HG03097 (cell line): Measurements from ENCODE around the gene ZNF768.
"Not testable (repeated sequence)": the region's sequence is repeated elsewhere in the genome, so short reads cannot be mapped to it uniquely, and the experiment has no call there.

Experiments
- ATAC-seq: cut with Tn5 transposase; IDR thresholded peaks from one replicate; pipeline ENCODE4 v1.9.1; 2021; ENCODE audit not compliant: unreplicated experiment, low FRiP score

Gene ZNF768

DNA sequence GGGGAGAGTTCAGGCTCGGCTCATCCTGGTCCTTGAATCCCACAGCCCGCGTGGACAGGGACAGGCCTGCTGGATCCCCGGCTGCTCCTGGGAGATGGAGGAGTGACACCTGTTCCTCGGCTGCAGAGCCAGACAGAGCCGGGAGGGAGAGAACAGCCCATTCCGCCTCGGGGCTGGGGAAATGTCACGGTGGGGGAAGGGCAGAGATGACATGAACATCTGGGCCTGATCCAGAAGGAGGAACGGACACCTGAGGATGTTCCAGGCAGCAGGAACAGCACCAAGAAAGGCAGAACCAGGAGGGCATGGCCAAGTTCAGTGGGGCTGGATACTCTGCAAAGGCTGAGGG, 29.7 kb upstream of the ZNF768 start:
- no peak for ATAC-seq

DNA sequence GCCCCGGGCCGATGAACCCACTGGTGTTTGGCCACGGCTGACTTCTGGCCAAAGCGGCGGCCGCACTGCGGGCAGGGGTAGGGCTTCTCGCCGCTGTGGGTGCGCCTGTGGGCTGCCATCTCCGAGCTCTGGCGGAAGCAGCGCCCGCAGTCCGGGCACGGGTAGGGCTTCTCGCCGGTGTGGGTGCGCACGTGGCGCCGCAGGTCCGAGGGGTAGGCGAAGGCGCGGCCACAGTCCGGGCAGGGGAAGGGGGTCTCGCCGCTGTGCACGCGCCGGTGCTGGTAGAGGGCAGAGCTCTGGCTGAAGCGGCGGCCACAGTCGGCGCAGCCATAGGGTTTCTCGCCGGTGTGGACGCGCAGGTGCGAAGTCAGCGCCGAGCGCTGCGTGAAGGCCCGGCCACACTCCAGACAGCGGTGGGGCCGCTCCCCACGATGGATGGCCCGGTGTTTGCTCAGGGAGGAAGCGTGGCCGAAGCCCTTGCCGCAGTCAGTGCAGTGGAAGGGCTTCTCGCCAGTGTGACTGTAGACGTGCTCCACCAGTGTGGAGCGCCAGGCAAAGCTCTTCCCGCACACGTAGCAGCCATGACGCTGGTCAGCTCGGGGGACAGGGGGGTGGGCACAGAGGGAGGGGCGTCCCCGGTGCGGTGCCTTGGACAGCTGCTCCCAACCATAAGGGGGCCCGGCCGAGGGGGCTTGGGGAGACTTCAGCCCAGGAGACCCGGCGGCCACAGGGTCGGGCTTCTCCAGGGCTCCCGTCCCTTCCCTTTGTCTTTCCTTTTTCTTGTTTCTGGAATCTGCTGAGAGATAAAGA, 29.2 kb upstream of the ZNF768 start:
- ATAC-seq, result no peak

DNA sequence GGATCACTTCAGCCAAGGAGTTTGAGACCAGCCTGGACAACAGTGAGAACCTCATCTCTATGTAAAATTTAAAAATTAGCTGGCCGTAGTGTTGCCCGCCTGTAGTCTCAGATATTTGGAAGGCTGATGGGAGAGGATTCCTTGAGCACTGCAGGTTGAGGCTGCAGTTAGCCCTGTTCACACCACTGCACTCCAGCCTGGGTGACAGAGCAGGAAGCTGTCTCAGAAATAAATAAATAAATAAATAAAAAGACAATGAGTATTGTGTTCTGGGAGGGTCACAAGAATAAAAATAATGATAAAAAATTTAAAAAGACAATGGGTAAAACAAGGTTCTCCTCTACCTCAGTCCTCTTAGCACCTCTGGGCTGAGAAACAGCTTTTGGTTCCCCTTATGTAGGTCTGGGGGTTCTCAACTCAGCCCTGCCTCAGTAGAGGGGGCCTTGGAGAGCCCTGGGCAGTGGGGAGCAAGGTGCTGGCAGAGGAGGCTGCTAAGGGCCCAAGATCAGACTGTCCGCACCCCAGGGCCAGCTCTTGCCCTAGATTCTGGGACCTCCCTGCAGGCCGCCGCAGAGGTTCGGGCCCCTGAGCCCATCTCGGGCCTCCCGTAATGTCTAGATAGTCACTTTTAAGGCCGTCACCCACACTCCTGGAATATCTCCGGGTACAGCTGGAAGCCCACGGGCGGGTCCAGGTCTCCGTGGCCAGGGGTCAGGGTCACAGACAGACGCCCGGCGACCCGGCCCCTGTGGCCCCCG, 28.4 kb upstream of the ZNF768 start:
- ATAC-seq, result no peak

DNA sequence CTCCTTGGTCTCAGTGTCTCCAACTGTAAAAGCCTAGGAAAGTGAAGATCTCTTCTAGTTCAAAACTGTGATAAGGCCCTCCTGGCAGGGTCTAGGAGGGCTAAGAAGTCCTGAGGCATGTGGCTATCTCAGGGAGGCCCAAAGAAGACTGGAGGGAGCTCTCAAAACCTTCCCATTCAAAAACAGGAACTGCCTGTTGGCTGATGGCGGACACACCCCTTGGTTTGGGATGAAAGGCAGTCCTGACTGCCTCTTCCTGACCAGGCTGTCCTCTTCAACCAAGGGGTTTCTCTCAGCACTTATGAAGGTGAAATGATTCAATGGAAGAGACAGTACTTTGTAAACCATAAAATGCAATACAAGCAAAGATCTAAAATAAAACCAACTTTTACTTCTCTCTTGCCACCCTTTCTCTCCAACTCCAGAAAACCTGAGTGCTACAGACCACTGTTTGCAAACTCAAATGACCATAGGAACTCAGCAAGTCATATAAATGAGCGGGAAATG, 27.1 kb upstream of the ZNF768 start:
- ATAC-seq, result no peak

DNA sequence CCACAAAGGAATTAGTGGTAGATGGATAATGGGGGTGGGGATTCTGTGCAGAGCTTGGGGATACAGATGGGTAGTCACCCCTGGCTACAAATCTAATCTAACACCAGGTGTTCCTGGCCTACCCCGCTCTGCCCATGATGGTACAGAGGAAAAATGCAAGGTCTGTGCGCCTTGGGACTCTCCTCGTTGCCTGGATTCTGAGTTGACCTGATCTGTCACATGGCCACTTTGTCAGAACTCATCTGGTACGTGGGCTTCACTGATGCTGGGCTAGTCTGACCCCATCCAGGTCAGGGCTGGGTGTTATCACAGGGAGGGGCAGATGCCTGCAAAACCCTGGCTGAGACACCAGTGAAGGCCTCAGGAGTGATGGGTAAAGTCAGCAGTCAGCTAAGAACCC, 26.6 kb upstream of the ZNF768 start:
- ATAC-seq, result no peak

DNA sequence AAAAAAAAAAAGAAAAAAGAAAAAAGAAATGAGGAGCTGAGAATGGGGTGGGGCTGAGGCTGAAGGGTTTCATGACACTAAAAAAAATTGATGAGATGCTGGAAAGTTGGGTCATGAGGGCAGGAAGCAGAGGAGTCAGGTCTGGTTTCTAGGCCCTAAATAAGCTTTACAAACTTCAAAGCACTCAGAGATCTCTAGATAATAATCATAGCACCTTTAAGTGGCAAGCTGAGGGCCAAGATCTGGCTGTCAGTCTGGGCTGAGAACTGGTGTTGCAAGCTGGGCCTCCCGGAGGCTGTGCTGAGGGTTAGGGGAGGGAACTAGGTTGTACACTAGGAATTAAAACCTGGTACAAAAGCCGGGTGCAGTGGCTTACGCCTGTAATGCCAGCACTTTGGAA, 25.4 kb upstream of the ZNF768 start:
- ATAC-seq, result no peak

DNA sequence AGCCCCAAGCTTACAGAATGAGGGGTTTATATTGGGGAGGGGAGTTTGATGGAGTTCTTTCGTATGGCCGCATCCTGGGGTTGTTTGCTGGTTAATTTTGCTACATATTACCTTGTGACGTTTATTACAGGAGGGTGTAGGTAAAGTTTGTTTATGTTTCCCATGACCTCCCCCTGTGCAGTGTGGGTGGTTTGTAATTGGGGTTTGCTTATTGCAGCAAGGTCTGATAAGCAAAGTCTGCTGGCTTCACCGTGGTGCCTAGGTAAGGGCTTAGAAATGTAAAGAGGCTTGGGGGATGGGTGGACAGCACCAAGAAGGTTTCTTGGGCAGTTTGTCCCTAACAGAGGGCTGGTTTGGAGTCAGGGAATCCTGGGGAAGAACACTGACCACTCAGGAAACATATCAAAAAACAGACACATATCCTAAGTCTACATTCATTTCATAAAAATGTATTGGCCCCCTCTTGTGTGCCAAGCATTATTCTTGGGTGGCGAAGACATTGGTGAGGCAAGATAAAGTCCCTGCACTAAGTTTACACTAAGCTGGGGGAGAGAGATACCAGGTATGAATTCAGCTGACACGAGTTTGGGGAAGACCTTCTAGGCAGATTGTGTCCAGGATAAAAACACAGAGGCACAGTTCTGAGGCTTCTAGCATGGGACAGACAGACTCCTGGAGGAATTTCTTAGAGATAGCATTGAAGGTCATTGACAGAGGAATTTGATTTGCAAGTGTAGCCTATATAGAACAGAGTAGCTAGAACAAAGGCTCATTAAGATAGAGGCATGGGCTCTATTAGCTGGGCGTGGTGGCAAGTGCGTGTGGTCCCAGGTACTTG, 22.3 kb upstream of the ZNF768 start:
- no peak for ATAC-seq

DNA sequence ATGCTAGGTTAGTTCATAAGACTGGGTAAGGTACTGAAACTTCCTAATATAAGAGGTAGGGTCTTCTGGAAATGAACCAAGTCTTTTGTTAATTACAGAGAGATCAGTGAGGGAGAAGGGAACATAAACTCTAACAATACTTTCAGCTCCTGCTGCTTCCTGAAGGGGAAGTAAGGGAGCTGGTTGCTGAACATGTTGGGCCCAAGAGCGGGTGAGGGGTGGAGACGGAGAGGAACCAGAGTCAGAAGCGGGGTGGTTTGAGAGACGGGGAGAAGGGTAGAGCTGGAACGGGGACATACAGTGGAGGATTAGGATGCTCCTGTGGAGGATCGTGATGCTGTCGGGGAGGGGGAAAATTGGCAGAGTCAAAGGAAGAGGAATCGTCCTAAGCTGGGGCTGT, 19.7 kb upstream of the ZNF768 start:
- ATAC-seq, result no peak

DNA sequence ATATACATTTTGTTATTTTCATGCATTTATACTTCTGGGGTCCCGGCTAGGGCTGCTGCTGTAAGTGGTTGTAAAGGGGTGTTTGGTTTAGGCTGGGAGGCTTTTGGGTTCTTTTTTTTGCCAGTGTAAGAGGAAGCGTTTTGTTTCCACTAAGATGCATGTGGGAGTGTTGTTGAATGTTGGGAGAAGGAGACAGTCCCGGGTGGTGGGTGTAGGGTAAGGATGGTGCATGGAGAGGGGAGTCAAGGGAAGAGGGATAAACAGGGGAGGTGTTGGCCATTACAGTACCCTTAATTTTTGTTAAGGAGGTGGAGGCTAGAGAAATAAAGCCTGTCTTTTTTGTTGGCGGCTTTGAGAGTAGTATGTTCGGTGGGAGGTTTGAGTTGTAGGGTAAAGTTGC, 16.7 kb upstream of the ZNF768 start:
- ATAC-seq, result no peak

DNA sequence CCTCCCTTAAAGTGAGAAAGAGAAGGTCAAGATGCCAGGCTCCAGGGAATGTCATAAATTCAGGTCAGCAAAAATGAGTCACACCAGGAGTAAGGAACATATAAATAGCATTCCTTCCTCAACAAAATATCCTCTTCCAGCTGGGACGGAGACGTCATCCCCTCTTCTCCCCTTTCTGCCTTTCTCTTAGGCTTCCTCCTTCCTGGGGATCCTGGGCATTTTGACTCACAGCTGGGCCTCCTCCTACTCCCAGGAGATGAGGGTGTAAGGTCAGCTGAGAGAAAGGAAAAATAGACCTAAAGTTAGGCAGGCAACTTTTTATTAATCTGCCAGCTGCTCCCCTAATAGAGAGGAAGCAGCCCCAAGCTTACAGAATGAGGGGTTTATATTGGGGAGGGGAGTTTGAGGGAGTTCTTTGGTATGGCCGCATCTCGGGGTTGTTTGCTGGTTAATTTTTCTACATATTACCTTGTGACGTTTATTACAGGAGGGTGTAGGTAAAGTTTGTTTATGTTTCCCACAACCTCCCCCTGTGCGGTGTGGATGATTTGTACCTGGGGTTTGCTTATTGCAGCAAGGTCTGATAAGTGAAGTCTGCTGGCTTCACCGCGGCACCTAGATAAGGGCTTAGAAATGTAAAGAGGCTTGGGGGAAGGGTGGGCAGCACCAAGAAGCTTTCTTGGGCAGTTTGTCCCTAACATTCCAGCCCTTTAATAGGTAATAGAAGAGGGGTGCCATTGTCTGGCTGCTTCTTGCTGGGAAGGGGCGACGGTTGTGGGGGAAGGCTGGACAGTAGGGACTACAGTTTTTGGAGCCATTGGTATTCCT, 15.3 kb upstream of the ZNF768 start:
- no peak for ATAC-seq

DNA sequence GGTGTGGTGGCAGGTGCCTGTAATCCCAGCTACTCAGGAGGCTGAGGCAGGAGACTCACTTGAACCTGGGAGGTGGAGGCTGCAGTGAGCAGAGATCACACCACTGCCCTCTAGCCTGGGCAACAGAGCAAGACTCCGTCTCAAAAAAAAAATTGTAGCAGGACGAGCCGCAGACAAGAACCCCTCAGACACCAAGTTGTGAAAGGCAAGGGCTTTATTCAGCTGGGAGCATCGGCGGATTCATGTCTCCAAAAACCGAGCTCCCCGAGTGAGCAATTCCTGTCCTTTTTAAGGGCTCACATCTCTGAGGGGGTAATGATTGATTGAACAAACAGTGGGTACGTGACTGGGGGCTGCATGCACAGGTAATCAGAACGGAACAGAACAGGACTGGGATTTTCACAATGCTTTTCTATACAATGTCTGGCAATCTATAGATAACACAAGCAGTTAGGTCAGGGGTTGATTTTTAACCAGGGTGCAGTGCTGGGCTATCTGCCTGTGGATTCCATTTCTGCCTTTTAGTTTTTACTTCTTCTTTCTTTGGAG, 14.6 kb upstream of the ZNF768 start:
- not testable (repeated sequence) for ATAC-seq

DNA sequence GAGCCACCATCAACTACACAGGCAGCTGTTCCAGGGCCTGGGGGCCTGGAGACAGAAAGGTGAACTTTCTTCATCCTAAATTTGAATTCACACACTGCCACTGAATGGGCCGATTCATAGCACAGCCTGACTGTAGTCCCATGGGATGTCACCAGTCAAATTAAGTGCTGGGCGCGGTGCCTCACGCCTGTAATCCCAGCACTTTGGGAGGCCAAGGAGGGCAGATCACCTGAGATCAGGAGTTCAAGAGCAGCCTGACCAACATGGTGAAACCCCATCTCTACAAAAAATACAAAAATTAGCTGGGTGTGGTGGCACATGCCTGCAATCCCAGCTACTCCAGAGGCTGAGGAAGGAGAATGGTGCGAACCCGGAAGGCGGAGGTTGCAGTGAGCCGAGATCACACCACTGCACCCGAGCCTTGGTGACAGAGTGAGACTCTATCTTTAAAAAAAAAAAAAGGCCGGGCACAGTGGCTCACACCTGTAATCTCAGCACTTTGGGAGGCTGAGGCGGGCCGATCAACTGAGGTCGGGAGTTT, 13.7 kb upstream of the ZNF768 start:
- ATAC-seq, result not testable (repeated sequence)

DNA sequence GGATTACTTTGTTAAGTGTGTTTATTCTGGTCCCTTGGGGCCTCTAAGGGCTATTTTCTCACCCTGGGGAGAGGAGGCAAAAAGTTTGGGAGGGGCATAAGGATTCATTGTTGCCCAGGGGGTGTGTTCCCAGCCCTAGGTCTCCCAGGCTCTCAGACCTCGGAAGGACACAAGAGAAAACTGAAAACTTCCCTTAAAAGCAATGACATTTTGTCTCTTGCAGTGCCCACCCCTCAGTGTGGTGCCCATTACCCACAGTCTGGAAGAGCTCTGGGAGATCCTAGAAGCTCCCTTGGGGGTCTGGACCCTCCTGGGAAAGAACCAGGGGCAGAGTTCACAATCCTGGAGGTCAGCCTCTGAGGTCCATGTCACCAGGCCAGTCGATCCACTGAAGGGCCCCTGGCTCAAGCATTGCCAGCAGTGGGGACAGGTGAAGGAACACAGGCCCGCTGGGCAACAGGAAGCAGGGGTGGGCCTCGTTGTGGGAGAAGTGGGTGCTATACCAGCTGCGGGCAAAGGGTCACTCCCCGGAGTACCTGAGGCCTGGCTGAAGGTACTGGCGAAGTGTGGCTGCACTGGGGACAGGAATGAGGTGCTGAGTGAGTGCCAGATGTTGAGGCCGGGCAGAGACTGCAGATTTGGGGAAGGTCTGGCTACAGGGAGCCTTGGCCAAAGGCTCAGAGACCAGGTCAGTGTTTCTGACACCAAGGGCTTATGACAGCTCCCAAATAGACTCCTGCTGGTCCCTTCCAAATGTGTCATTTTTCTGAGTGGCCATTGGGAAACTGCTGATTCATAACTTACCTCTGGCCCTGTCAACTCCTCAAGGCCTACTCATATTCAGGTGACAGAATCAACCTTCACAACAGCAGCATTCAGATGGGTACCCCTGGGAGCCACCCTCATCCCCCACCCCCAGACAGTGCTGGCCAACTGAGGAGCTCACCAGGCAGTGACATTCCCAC, 12.9 kb upstream of the ZNF768 start:
- ATAC-seq, result no peak

DNA sequence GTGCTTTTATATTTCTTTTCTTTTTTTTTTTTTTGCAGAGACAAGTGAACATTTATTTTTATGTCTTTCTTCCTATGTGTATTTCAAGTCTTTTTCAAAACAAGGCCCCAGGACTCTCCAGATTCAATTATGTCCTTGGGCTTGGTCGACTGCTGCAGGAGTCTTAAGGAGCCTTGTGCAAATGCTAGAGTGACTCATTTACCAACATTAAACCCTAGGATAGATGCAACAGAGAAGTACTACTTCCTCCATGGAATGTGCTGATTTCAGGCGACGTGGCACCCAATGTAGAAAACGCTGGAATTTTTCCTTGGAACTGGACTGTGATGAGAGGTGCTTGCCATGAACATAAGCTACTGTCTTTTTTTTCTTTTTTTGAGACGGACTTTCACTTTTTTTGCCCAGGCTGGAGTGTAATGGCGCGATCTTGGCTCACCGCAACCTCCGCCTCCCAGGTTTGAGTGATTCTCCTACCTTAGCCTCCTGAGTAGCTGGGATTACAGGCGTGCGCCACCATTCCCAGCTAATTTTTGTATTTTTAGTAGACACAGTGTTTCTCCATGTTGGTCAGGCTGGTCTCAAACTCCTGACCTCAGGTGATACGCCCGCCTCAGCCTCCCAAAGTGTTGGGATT, 10.1 kb upstream of the ZNF768 start:
- not testable (repeated sequence) for ATAC-seq

DNA sequence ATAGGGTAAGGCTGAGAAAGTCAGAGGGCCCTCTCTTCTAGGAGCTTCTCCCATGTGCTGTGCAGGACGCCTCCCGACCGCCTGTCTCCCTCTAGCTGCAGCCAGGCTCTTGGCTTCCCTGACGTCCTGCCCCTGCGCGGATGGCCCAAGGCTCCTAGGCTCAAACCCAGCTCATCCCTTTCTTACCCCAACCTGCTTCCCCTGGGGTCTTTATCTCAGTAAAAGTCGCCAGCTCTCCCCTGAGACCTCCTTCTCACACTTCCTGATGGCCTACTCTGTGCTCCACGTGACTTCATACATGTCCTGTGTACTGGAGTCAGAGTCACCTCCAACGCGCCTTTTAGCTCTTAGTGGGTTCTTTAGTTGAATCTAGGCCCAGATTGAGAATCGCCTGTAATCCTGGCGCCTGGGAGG, 9.4 kb upstream of the ZNF768 start:
- no peak for ATAC-seq

DNA sequence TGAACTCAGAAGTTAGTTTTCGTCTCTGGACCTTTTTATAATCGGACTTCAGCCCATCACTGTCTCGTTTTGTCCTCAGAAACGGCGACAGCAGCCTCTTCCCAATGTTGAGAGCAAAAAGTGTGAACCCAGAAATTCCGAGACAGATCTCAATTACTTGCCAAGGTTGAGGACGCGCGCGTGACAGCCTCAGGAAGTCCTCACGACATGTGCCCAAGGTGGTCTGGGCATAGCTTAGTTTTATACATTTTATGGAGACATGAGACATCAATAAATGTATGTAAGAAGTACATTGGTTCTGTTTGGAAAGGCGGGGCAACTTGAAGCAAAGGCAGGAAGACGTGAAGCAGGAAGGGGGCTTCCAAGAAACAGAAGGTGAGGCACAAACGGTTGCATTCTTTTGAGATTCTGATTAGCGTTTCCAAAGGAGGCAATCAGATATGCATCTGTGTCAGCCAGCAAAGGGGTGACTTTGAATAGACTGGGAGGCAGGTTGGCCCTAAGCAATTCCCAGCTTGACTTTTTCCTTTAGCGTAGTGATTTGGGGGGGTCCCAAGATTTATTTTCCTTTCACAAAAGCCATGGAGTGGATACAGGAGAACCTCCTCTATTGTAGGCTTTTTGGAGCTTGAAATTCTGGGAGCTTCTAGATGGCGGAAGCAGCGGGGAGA, 8.9 kb upstream of the ZNF768 start:
- ATAC-seq, result peak; percentile 6

DNA sequence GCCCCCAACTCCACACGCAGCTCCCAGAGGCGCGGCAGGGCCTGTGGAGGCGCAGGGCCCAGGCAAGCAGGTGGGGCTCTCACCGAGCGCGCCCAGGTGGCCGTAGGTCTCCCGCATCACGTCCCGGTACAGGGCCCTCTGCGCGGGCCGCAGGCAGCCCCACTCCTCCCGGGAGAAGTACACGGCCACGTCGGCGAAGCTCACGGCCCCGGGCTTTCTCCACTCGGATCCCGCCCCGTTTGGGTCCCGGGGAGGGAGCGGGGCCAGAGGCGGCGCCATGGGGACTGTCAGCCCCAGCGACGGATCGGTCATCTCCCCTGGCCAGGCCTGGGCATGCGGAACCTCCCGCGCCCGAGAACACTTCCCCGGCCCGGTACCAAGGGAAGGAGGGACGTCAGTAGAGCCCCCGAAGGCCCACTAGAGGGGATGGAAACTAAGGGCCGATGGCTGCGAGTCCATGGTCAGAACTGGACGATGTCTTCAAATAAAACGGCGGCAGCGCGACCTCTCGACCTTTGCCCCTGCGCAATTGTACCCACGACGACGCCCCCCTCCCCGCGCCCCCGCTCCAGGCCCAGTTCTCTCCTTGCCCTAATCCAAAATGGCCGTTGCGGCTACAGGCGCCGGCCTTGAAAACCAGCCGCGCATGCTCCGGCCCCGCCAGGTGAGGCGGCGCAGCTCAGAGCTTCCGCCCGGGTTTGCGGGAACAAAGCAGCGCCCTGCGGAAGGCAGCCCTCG, 8.2 kb upstream of the ZNF768 start, which contains the start of gene ZNF747:
Gene ZNF747 (minus strand): TSS at position 491 of the 738 bp plus-strand sequence. CDS start 179 bp downstream, at position 312.
- ATAC-seq, result peak; percentile 54
